WTC11 (cell line): ENCODE results near the gene FNDC3B. TPM values are rescaled to one million over a fixed set of nuclear protein-coding genes. Genes with fewer than 3 reads are reported as not detected.

ENCODE experiments used
- ATAC-seq: fragments of 200-7000 bp; cut with Tn5 transposase; 2 replicates; pipeline ENCODE4 v1.10.0; 2021; ENCODE audit warnings: mild to moderate bottlenecking, moderate library complexity
- CTCF ChIA-PET: fragments of 300-600 bp; sonication (Branson Sonifier 250); formaldehyde crosslinking; loops from one replicate; lab custom pipeline; 2021; ENCODE audit warnings: antibody characterized with exemption; lab: Charles Lee
- POLR2A ChIA-PET: fragments of 350-600 bp; sonication (Branson Sonifier 250); formaldehyde crosslinking; loops from one replicate; lab custom pipeline; 2021; ENCODE audit warnings: antibody characterized with exemption; lab: Charles Lee
- DNase-seq: peaks from one replicate; pipeline ENCODE4 v3.0.0; 2021; ENCODE audit warnings: low spot score
- H3K27ac Mint-ChIP-seq: 2 replicates; pipeline ENCODE4 v1.8.0; 2021; ENCODE audit warnings: mixed read lengths
- H3K27me3 Mint-ChIP-seq: 2 replicates; pipeline ENCODE4 v1.8.0; 2021; ENCODE audit warnings: low read depth, mild to moderate bottlenecking, moderate library complexity, mixed read lengths
- H3K36me3 Mint-ChIP-seq: 2 replicates; pipeline ENCODE4 v1.8.0; 2021; ENCODE audit warnings: mixed read lengths
- H3K4me1 Mint-ChIP-seq: 2 replicates; pipeline ENCODE4 v1.8.0; 2022; ENCODE audit warnings: mixed read lengths
- H3K4me3 Mint-ChIP-seq: 2 replicates; pipeline ENCODE4 v1.8.0; 2021; ENCODE audit warnings: mild to moderate bottlenecking, moderate library complexity, mixed read lengths
- H3K9me3 Mint-ChIP-seq: 2 replicates; pipeline ENCODE4 v1.8.0; 2021; ENCODE audit warnings: mixed read lengths
- ATF1 ChIP-seq: sonication (generic); formaldehyde crosslinking; IDR thresholded peaks from 2 replicates; pipeline ENCODE4 v1.8.1; 2023; ENCODE audit warnings: mild to moderate bottlenecking, moderate library complexity, missing genetic modification reagents
- FOXJ3 ChIP-seq: sonication (generic); formaldehyde crosslinking; IDR thresholded peaks from 2 replicates; pipeline ENCODE4 v1.9.0; 2021; ENCODE audit warnings: missing genetic modification reagents, mild to moderate bottlenecking, borderline replicate concordance
- FOXP1 ChIP-seq: sonication (generic); formaldehyde crosslinking; IDR thresholded peaks from 2 replicates; pipeline ENCODE4 v1.8.0; 2022; ENCODE audit warnings: missing genetic modification reagents, mild to moderate bottlenecking, moderate library complexity, borderline replicate concordance
- GABPB1 ChIP-seq: sonication (generic); formaldehyde crosslinking; IDR thresholded peaks from 2 replicates; pipeline ENCODE4 v1.8.1; 2023; ENCODE audit warnings: mild to moderate bottlenecking, missing genetic modification reagents
- GRHL2 ChIP-seq: fragments of 250-450 bp; sonication (Bioruptor Pico); IDR thresholded peaks from 2 replicates; pipeline ENCODE4 v1.8.0; 2022; ENCODE audit warnings: mild to moderate bottlenecking, moderate library complexity; ENCODE audit not compliant: insufficient replicate concordance, severe bottlenecking
- GTF2I ChIP-seq: fragments of 250-450 bp; sonication (Bioruptor Pico); conservative IDR thresholded peaks from 2 replicates; pipeline ENCODE4 v1.4.0; 2021; ENCODE audit warnings: mild to moderate bottlenecking
- NFE2L1 ChIP-seq: sonication (generic); formaldehyde crosslinking; IDR thresholded peaks from 2 replicates; pipeline ENCODE4 v1.8.1; 2023; ENCODE audit warnings: missing genetic modification reagents
- NR2C2 ChIP-seq: sonication (generic); formaldehyde crosslinking; IDR thresholded peaks from 2 replicates; pipeline ENCODE4 v1.8.0; 2022; ENCODE audit warnings: mild to moderate bottlenecking, missing genetic modification reagents
- SOX15 ChIP-seq: fragments of 250-450 bp; sonication (Bioruptor Pico); IDR thresholded peaks from 2 replicates; pipeline ENCODE4 v1.9.0; 2021; ENCODE audit warnings: mild to moderate bottlenecking
- SP1 ChIP-seq: sonication (generic); formaldehyde crosslinking; conservative IDR thresholded peaks from 2 replicates; pipeline ENCODE4 v1.8.1; 2022; ENCODE audit warnings: missing genetic modification reagents
- ZNF396 ChIP-seq: fragments of 250-450 bp; sonication (Bioruptor Pico); IDR thresholded peaks from 2 replicates; pipeline ENCODE4 v1.8.0; 2021; ENCODE audit warnings: mild to moderate bottlenecking, moderate library complexity, borderline replicate concordance
- total RNA-seq: library from RNA; stranded (reverse); gene quantifications from 3 replicates; pipeline ENCODE4 v1.2.3, GENCODE V29; 2021
- TF ChIP-seq, protein P1 (sequence below): sonication (generic); formaldehyde crosslinking; IDR thresholded peaks from 2 replicates; pipeline ENCODE4 v1.8.1; 2022; ENCODE audit warnings: mild to moderate bottlenecking, moderate library complexity, missing genetic modification reagents
- TF ChIP-seq, protein P2 (sequence below): sonication (generic); formaldehyde crosslinking; IDR thresholded peaks from 2 replicates; pipeline ENCODE4 v1.8.0; 2023; ENCODE audit warnings: missing genetic modification reagents
- TF ChIP-seq, protein P3 (sequence below): fragments of 250-450 bp; sonication (Bioruptor Pico); IDR thresholded peaks from 2 replicates; pipeline ENCODE4 v1.9.0; 2021; ENCODE audit warnings: mild to moderate bottlenecking
- TF ChIP-seq, protein P4 (sequence below): sonication (generic); formaldehyde crosslinking; conservative IDR thresholded peaks from 2 replicates; pipeline ENCODE4 v1.8.1; 2023; ENCODE audit warnings: mild to moderate bottlenecking, low read depth, missing genetic modification reagents, moderate library complexity
- TF ChIP-seq, protein P5 (sequence below): sonication (generic); formaldehyde crosslinking; IDR thresholded peaks from 2 replicates; pipeline ENCODE4 v1.8.1; 2022; ENCODE audit warnings: mild to moderate bottlenecking, missing genetic modification reagents, moderate library complexity, borderline replicate concordance
- TF ChIP-seq, protein P6 (sequence below): fragments of 200-600 bp; IDR thresholded peaks from 2 replicates; pipeline ENCODE4 v1.8.0; 2022; ENCODE audit warnings: antibody characterized with exemption
- TF ChIP-seq, protein P7 (sequence below): sonication (generic); formaldehyde crosslinking; IDR thresholded peaks from 2 replicates; pipeline ENCODE4 v1.8.1; 2023; ENCODE audit warnings: mild to moderate bottlenecking, missing genetic modification reagents, borderline replicate concordance

The FNDC3B gene
- total RNA-seq, 1 experiment from 2014 or later = 42.8 TPM

DNA sequence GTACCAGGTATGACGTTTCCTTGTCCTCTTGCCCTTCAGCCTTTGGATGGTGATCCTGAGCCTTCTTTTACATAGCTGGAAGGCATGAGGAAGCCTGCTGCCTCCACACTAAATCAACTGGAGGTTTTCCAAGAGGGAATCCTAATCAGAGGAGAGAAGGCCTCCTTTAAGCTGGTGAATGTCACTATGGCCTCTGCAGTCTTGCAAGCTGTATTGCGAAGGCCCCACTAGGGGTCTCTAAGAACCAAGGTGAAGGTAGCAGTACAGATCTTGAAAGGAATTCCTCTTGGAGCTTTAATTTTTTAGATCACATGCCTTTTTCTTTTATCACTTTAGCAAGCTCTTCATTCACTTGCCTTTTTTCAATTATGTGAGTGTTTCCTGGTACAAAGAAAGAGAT, 289.7 kb downstream of the FNDC3B start:
- Mint-ChIP-seq H3K36me3 (peaks cover 57% of the 10 kb centered on the region), H3K27me3 (no peaks in the 10 kb centered on the region), H3K9me3 (no peaks in the 10 kb centered on the region), H3K27ac (peak overlapping the region; percentile 87), H3K4me1 (no peaks in the 10 kb centered on the region), H3K4me3 (no peak overlapping the region)
- ChIA-PET CTCF (interaction anchor here (0.5 to 2.7 kb wide), 16 partner anchors 8 to 421 kb away, joined by 3 to 15 read pairs (median 4); partner anchors contain the start of gene ECT2), POLR2A (interaction anchor here (0.5 kb wide), 1 partner anchor 180 kb away, joined by 5 read pairs; no protein-coding TSS in a partner anchor)
- TF ChIP-seq SOX15 (CRISPR knock-in tag) = no peak
- TF ChIP-seq FOXP1 (CRISPR knock-in tag) = no peak
- TF ChIP-seq GTF2I = no peak
- TF ChIP-seq NFE2L1 (CRISPR knock-in tag) = no peak
- TF ChIP-seq SP1 = no peak
- TF ChIP-seq, protein P1, sequence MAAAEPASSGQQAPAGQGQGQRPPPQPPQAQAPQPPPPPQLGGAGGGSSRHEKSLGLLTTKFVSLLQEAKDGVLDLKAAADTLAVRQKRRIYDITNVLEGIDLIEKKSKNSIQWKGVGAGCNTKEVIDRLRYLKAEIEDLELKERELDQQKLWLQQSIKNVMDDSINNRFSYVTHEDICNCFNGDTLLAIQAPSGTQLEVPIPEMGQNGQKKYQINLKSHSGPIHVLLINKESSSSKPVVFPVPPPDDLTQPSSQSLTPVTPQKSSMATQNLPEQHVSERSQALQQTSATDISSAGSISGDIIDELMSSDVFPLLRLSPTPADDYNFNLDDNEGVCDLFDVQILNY = no peak
- TF ChIP-seq ATF1 (CRISPR knock-in tag) = no peak
- TF ChIP-seq, protein P2, sequence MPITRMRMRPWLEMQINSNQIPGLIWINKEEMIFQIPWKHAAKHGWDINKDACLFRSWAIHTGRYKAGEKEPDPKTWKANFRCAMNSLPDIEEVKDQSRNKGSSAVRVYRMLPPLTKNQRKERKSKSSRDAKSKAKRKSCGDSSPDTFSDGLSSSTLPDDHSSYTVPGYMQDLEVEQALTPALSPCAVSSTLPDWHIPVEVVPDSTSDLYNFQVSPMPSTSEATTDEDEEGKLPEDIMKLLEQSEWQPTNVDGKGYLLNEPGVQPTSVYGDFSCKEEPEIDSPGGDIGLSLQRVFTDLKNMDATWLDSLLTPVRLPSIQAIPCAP = no peak
- TF ChIP-seq GABPB1 (CRISPR knock-in tag) = no peak
- no peak for TF ChIP-seq NR2C2 (CRISPR knock-in tag)
- TF ChIP-seq, protein P3, sequence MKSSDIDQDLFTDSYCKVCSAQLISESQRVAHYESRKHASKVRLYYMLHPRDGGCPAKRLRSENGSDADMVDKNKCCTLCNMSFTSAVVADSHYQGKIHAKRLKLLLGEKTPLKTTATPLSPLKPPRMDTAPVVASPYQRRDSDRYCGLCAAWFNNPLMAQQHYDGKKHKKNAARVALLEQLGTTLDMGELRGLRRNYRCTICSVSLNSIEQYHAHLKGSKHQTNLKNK (CRISPR knock-in tag) = no peak
- TF ChIP-seq, protein P4, sequence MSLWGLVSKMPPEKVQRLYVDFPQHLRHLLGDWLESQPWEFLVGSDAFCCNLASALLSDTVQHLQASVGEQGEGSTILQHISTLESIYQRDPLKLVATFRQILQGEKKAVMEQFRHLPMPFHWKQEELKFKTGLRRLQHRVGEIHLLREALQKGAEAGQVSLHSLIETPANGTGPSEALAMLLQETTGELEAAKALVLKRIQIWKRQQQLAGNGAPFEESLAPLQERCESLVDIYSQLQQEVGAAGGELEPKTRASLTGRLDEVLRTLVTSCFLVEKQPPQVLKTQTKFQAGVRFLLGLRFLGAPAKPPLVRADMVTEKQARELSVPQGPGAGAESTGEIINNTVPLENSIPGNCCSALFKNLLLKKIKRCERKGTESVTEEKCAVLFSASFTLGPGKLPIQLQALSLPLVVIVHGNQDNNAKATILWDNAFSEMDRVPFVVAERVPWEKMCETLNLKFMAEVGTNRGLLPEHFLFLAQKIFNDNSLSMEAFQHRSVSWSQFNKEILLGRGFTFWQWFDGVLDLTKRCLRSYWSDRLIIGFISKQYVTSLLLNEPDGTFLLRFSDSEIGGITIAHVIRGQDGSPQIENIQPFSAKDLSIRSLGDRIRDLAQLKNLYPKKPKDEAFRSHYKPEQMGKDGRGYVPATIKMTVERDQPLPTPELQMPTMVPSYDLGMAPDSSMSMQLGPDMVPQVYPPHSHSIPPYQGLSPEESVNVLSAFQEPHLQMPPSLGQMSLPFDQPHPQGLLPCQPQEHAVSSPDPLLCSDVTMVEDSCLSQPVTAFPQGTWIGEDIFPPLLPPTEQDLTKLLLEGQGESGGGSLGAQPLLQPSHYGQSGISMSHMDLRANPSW = no peak
- TF ChIP-seq FOXJ3 = no peak
- ATAC-seq (peak; percentile 82), DNase-seq (no peak)

DNA sequence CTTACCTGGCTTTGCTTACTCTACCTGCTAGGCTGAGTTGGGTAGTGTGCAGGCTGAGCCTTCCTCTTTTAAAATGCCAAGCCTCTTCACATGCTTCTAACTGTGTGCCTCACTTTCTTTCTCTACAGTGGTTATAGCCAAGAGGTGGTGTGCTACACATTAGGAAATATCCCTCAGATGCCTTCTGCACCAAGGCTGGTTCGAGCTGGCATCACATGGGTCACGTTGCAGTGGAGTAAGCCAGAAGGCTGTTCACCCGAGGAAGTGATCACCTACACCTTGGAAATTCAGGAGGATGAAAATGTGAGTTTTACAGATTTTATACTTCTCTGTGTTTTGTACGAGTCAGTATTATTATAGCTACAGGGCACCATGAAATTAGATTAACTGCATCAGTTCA, 291.0 kb downstream of the FNDC3B start:
- Mint-ChIP-seq H3K27me3 (no peaks in the 10 kb centered on the region), H3K4me1 (no peaks in the 10 kb centered on the region), H3K36me3 (peaks cover 51% of the 10 kb centered on the region), H3K27ac (no peak overlapping the region), H3K4me3 (no peak overlapping the region), H3K9me3 (no peaks in the 10 kb centered on the region)
- TF ChIP-seq NFE2L1 (CRISPR knock-in tag) = no peak
- no peak for TF ChIP-seq ZNF396 (CRISPR knock-in tag)
- TF ChIP-seq, protein P5, sequence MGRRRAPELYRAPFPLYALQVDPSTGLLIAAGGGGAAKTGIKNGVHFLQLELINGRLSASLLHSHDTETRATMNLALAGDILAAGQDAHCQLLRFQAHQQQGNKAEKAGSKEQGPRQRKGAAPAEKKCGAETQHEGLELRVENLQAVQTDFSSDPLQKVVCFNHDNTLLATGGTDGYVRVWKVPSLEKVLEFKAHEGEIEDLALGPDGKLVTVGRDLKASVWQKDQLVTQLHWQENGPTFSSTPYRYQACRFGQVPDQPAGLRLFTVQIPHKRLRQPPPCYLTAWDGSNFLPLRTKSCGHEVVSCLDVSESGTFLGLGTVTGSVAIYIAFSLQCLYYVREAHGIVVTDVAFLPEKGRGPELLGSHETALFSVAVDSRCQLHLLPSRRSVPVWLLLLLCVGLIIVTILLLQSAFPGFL (CRISPR knock-in tag) = no peak
- ATAC-seq (no peak), DNase-seq (no peak)
- ChIA-PET CTCF (no interaction called here), POLR2A (no interaction called here)

DNA sequence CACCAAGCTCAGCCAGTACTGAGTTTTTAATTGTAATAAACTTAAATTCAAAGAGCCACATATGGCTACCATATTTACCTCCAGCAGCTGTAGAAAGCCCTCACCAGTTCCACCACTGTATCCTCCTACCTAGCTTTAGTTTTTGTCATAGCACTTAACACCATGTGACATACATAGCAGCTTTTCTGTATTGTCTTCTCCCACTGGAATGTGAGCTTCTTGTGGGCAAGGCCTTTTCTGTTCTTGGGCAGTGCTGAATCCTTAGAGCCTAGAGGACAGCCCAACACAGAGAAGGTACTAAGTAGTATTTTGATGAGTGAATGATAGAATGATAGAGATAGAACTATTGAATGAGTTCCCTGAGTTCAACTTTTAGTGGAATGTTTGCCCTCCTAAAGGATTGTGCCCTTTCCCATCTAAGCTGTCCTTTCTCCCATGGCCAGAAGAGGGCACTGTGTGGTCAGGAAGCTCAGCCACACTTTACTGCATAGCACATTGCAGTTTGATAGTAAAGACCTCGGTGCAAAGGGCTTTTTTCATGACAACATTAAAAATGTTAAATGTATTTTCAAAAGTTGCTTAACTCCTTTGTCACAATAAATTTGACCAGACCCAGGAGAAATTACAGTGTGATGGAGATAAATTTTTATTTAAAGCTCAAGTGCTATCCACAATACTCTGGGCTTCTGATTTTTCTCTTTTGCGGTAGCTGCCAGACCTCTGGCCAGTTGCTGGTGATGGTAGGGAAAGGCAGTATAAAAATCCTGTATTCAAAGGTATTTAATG, 293.1 kb downstream of the FNDC3B start:
- POLR2A ChIA-PET = interaction anchor here (0.5 to 0.6 kb wide), 2 partner anchors 54 to 327 kb away, joined by 3 read pairs; no protein-coding TSS in a partner anchor
- CTCF ChIA-PET = interaction anchor here (0.5 to 2.2 kb wide), 59 partner anchors 9 to 683 kb away, joined by 3 to 41 read pairs (median 4); partner anchors contain the start of genes ECT2, FNDC3B, GHSR and PLD1
- Mint-ChIP-seq H3K27me3 (no peaks in the 10 kb centered on the region), H3K9me3 (no peaks in the 10 kb centered on the region), H3K4me3 (no peak overlapping the region), H3K36me3 (peaks cover 48% of the 10 kb centered on the region)
- ATAC-seq = peak; percentile 88
- no peak for TF ChIP-seq GRHL2 (CRISPR knock-in tag)
- TF ChIP-seq, protein P6, sequence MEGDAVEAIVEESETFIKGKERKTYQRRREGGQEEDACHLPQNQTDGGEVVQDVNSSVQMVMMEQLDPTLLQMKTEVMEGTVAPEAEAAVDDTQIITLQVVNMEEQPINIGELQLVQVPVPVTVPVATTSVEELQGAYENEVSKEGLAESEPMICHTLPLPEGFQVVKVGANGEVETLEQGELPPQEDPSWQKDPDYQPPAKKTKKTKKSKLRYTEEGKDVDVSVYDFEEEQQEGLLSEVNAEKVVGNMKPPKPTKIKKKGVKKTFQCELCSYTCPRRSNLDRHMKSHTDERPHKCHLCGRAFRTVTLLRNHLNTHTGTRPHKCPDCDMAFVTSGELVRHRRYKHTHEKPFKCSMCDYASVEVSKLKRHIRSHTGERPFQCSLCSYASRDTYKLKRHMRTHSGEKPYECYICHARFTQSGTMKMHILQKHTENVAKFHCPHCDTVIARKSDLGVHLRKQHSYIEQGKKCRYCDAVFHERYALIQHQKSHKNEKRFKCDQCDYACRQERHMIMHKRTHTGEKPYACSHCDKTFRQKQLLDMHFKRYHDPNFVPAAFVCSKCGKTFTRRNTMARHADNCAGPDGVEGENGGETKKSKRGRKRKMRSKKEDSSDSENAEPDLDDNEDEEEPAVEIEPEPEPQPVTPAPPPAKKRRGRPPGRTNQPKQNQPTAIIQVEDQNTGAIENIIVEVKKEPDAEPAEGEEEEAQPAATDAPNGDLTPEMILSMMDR = peak; percentile 69
- TF ChIP-seq NFE2L1 (CRISPR knock-in tag) = no peak
- TF ChIP-seq, protein P7, sequence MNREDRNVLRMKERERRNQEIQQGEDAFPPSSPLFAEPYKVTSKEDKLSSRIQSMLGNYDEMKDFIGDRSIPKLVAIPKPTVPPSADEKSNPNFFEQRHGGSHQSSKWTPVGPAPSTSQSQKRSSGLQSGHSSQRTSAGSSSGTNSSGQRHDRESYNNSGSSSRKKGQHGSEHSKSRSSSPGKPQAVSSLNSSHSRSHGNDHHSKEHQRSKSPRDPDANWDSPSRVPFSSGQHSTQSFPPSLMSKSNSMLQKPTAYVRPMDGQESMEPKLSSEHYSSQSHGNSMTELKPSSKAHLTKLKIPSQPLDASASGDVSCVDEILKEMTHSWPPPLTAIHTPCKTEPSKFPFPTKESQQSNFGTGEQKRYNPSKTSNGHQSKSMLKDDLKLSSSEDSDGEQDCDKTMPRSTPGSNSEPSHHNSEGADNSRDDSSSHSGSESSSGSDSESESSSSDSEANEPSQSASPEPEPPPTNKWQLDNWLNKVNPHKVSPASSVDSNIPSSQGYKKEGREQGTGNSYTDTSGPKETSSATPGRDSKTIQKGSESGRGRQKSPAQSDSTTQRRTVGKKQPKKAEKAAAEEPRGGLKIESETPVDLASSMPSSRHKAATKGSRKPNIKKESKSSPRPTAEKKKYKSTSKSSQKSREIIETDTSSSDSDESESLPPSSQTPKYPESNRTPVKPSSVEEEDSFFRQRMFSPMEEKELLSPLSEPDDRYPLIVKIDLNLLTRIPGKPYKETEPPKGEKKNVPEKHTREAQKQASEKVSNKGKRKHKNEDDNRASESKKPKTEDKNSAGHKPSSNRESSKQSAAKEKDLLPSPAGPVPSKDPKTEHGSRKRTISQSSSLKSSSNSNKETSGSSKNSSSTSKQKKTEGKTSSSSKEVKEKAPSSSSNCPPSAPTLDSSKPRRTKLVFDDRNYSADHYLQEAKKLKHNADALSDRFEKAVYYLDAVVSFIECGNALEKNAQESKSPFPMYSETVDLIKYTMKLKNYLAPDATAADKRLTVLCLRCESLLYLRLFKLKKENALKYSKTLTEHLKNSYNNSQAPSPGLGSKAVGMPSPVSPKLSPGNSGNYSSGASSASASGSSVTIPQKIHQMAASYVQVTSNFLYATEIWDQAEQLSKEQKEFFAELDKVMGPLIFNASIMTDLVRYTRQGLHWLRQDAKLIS = no peak
- TF ChIP-seq, all 79 proteins: peak for 1
- DNase-seq = peak; percentile 72
- H3K27ac Mint-ChIP-seq = peak overlapping the region; percentile 83
- H3K4me1 Mint-ChIP-seq = no peaks in the 10 kb centered on the region
